Stimulated activated CD8-positive, alpha-beta memory T cell treated with anti-CD3 and anti-CD28 coated beads, Interleukin-12 subunit alpha, Interleukin-12 subunit beta, amount 100 ng/mL, for 24 hours (primary cell): ENCODE results near the gene NAA10.

ENCODE experiments used
- DNase-seq: peaks from one replicate; pipeline ENCODE4 v3.0.0-alpha.2; 2020; ENCODE audit errors: extremely low read depth

Gene NAA10

DNA sequence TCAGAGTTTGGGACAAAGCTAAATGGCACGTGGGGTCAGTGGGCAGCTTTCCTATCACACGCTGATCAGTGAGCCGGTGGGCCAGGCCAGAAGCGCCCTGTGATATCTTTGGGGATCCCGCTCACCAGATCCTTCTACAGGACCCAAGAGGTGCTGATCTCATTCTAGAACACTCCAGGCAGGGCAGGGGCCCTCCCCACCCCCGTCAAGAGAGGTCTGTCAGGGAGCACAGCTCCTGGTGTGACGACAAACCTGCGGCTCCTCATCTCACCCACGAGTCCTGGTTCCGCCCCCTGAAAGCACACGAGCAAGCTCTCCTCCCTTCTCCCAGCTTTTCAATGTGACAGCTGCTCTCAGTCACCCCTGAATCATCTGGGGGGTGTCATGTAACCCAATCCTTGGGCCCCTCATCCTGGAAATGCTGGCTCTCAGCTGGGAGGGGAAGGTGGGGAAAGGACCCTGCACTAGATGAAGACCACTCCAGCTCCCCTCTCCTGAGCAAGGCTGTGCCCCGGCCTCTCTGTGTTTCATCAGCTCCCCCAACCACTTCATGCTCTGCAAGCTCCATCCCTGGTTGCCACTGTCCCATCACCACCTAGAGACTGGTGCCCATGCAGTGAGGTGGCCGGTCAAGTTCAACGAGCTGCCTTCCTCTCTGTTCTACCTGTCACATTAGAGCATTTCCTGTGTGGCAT is 32.2 kb upstream of the NAA10 start:
- no peak for DNase-seq

DNA sequence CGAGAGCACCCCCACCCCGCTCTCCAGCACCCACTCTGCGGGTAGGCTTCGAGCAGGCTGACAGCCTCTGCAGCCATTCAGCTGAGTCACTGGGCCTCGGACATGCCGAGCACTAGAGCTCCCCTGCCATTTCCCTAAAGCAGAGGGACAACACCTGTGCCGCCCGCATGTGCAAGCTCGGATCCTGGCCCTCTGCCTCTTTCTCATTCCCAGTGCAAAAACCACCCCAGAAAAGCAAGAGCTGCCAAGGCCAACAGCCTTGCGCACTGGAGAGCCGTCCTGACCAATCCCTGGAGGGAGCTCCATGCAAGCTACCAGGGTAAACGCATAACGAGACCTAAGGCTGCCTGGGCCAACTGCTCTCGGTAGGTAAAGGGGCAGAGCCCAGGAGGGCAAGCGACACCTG is 31.4 kb upstream of the NAA10 start:
- DNase-seq: no peak

DNA sequence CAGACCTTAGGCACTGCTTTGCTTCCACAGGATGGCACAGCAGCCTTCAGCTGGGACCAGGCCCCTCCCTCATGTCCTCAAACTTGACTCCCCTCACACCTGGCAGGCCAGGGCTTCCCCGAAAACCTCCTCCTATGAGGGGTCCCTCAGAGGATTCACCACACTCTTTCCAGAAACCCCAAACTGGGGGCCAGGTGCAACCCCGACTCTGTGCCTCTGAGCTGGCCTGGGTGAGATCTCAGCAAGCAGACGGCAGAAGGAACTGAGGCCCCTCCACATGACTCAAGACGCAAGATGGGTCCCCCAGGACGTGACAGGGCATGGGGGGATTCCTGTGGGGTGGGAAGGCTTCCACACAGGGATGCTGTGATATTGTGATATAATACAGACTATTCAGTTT is 30.6 kb upstream of the NAA10 start:
- DNase-seq: no peak

DNA sequence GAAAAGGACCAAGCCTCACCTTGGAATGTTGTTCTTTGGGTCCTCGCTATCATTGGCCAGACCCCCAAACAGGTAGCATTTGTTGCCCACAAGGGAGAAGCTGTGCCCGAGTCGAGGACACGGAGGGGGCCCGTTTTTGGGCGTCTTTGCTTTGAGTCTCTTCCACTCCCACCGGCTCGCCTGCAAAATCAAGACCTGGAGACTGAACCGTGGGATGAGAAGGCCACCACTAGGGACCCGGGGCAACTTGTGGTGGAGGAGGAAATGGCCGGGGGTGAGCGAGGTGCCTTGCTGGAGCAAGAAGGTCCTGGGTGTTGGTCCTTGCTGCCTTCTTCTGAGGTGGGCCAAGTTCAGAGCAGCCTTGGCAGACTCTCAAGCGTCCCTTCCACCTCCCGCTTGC is 29.3 kb upstream of the NAA10 start:
- DNase-seq: no peak

DNA sequence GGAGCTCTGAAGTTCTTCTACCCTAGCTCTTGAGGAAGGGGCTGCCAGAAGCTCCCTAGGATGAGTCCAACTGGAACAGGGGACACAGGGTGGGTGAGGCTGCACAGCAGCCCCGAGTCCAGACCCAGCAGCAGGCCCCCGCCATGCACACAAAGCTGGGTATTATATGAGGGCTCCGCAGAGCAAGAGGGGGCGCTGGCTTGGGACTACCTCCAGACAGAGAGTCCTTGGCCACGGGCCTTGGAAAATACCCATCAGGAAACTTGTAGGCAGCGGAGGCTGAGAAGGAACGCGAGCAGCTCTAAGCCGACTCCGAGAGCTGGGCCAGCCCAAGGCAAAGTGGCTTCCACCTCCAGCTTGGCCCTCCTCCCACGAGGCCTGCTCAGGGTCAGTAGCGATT is 28.7 kb upstream of the NAA10 start:
- DNase-seq: no peak

DNA sequence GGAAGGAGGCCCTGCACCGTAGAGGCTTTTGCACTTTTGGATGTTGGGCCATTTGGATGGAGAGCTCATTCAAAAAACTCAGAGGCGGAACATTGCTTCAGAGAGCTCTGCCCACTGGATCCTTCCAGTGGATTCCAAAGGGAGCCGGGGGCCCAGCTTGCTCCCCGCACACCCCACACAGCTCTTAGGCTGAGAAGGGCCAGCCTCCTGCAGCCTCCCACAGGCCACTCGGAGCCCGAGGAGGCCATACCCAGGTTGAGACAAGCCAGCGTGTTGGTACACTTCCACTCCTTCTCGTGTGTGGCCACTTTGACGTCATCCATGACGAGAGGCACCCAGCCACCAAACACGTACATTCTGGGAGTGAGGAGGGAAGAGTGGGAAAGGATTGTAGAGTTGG is 26.5 kb upstream of the NAA10 start:
- DNase-seq: no peak

DNA sequence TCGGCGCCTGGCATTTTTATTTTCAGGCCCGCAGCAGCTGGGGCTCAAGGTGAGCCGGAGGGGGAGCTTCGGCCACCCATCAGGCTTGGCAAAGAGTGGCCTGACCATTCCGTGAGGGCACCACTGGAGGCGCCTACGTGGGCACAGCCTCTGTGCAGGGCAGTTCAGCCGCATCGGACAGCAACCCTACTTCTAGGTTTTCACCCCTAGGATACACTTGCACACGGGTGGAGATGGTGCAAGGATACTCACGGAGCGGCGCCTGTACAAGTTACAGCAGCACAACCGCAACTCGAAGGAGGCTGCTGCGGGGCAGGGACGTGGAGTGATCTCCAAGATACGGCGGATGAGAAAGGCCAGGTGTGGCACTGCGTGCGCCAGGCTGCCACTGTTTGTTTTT is 25.9 kb upstream of the NAA10 start:
- no peak for DNase-seq

DNA sequence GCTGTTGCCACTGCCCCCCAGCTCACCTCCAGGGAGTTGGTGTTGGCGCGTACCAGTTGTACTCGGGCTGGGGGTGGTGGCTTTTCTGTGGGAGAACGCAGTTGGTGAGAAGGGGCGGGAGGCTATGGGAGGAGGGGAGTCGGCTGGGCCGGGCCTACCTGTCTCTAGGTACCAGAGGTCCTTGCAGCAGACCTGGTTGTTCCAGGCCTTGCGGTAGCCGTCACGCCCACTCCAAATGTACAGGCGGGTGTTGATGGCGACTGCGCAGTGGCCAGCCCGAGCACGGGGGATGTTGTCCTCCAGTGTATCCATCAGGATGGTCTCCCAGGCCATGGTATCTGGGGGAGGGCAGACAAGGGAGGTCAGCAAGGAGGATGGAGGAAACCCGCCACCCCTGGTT is 25.2 kb upstream of the NAA10 start:
- DNase-seq: no peak

DNA sequence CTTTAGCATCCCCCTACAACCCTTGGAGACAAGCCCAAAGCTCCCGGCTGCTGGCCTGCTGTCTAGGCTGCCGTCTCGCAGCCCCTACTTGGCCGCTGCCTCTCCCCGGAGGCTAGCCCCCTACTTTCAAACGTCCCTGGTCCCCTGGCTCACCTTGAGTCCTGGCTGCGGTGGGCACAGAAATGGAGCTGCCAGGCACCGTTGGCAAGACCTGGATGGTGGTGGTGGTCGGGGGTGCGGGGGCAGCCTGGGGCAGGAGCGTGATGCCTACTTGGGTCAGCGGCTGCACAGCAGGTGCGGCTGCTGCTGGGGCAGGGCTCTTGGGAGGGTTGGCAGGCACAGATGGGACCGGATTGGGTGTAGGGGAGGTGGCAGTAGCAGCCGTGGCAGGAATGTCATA is 24.8 kb upstream of the NAA10 start:
- no peak for DNase-seq

DNA sequence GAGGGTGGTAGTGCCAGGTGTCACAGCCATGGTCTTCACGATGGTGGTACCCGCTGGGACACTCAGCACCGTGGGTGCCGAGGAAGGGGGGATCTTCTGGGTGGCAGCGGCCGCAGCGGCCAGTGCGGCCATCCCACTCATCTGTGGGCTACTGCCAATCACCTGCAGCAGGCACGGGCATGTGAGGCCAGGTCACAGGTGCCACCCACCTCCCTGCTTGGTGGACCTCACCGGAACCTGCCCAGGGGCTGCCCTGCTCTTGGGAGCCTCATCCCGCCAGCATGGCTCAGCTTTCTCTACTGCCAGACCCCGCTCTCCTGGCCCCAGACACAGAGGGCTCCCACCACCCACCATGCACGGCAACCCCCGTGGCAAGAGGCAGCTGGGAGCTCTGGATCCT is 23.8 kb upstream of the NAA10 start:
- no peak for DNase-seq

DNA sequence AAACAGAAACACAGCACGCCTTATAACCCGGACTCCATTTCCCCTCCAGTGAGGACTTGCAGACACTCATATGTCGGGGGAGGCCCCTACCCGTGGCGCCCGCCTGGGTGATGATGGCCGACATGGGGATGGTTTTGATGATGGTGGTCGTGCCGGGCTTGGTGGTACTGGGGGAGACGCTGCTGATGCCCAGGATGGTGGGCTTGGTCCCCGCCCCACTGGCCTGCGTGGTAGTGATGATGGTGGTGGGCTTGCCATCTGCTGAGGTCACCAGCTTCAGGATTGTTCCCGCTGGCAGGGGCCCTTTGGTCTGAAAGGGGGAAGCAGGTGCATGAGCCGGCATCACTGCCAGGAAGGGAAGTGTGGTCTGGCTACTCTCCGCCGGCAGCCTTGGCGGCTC is 22.4 kb upstream of the NAA10 start:
- DNase-seq: no peak

DNA sequence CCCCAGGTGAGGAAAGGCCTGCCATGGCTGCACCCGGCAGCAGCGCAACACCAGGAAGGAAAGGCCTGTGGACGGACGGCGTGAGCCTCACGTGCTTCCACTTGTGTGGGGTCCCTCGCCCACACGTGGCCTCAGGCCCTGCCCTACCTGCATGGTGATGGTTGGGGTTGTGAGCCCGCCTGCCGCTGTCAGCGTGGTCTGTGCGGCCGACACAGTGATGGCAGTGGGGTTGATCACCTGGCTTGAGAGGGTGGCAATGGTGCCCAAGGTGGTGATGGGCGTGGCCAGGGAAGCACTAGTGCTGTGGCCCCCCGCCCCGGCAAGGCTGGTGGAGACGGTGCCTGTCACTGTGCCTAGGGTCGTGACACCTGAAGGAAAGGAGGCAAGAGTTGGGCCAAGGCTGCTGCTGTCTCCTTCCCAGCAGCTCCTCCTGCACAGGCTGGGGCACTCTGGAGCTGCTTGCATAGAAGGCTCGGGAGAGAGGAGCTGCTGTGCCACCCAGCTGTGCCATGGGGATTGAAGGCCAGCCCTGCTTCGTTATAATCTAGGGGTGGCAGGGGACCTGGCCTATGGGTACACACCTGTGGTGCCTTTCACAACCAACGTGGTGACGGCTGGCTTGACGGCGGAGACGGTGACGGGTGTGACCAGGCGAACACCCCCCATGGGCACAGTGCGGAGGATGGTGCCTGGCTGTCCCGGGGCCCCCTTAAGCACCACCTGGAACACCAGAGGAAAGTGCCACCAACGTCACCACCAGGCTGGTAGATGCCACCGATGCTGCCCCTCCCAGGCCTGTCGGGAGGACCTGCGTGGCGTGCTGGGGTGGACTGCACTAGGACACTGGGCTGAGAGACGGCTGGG is 21.4 kb upstream of the NAA10 start:
- no peak for DNase-seq

DNA sequence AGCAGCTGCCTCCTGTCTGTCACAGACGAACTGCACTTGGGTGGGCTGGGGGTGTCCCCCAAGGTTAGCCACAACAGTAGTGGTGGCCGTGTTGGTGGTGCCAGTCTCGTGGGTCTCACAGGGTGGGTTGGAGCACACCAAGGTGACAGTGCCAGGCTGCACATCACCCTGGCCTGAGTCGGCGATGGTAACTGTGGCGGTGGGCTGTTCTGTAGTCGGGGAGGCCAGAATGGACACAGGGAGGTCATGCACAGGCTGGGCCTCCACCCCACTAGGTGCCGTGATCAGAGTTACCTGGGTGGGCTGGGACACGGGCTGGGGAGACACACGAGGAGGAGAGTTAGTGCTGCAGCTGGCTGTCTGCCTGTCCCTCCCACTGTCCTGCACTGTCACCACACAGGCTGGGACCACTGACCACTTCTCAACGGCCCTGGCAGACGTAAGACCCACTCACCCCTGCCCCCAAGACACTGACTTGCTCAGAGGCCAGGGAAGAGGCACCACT is 20.4 kb upstream of the NAA10 start:
- no peak for DNase-seq

DNA sequence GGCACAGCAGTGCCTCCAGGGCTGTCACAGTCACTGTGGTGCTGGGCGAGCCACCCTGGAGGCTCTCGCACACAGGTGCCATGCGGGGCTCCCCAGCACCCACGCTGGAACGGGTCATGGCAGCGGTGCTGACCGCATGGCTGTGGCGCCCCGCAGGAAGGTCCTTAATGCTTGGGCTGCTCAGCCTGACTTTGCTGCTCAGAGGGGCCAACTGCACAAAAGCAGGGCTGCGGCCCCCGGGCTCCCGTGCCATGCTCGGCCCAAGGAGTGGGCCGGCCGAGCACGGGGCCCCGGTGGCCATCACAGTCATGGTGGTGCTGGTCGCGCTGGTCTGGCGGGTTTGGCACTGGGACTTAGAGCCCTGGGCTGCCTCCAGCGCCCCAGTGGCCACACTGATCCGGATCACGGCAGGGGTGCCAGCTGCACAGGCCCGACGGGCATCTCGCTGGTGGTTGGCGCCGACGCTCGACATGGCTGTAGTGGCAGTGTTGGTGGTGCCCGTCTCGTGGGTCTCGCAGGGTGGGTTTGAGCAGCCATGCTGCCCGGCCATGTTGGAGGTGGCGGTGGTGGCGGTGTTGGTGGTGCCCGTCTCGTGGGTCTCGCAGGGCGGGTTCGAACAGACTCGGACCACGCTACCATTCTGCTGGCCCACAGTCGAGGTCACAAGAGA is 19.9 kb upstream of the NAA10 start:
- no peak for DNase-seq

DNA sequence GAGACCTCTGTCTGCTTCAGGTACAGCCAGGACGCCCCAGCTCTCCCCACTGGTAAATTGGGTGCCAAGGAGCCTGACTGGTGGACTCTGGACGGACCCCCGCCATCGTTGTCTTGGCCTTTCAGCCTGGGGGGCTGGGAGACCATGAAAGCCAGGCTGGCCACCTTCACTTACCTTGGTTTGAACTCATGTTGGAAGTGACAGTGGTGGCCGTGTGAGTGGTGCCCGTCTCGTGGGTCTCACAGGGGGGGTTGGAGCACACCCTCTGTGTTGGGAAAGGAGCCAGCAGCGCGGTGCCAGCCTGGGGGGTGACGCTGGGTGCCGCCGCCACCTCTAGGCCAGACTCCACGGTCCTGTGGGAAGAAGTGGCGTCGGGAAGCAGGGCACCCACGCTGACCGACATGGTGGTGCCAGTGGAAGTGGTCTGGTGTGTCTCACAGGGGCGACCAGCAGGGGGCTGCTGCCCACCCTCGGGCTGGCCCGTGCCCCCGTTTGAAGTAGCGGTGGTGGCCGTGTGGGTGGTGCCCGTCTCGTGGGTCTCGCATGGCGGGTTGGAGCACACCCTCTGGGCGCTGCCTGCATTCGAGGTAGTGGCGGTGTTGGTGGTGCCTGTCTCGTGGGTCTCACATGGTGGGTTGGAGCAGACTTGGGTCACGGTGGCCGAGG is 19.2 kb upstream of the NAA10 start:
- no peak for DNase-seq

DNA sequence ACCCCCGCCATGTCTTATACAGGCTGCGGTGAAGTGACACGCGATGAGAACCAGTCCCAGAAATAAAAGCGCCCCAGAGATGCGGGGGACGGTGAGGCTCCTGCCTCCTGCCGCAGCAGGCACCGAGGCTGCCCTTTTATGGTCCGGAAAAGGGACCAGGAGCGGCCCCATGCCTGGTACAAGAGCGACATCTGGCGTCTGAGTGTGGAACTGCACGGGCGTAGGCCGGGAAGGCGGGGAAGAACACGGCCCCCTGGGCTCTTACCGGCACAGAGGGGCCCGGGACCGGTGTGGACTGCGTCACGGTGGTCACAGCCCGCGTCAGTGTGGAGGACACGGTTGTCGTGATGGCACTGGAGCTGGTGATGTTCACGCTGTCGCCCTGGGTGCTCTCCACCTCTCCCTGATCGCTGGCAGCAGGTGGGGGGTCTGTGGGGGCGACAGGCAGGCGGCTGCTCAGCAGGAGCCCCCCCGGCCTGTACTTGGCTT is 18.5 kb upstream of the NAA10 start:
- DNase-seq: no peak

DNA sequence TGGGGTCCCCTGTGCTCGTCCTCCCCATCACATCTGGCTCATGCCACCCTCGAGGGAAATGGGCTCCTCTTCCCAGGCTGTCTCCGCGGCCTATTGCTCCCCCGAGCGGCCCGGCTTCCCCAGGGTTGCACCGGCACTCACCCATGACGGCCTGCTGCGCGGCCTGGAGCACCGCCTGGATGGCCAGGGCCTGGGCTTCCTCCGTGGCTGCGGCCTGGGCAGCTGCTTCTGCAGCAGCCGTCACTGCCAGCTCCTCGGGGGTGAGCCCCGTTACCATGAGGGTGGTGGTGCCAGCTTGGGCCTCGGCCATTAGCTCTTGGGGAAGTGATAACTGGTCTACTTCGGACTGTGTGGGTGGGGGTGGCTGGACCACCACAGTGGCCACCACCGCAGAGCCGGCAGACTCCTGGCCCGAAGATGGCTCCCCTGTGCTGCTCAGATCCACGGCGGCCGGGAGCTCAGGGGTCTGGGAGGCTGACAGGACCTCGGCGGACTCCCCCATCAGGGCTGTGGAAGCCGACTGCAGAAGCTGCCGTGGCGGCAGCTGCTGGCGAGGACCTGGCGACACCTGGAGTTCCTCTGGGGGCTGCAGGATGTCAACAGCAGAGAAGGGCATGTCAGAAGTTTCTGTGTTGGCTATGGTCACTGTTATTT is 17.7 kb upstream of the NAA10 start:
- DNase-seq: no peak

DNA sequence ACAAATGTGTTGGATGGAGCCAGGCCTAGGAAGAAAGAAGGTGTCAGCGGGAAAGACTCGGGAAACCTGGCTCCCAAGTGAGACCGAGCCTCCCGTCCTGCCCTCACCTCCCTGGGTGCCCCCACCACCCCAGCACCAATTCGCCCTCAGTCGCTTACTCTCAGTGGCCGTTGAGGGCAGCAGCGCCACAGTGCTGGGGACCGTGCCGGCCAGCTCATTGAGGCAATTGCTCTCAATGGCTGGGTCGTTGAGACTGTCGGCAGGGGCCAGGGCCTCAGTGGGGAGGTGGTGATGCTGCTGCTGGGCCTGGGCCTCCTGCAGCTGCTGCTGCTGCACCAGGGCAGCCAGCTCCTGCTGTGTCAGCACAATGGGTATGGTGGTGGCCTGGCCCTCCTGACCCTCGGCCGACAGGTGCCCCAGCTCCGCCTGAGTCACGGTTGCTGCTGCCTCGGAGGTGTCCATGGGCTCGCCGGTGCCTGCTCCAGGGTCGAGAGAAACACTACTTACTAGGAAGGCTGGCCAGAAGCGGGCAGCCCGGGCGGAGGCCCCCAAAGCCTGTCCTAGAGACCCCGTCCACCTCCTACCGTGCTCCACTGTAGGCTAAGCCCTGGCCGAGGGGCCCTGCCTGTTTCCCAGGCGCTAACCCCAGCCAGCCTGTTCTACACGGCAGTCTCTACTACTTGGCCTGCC is 17.0 kb upstream of the NAA10 start:
- DNase-seq: no peak

DNA sequence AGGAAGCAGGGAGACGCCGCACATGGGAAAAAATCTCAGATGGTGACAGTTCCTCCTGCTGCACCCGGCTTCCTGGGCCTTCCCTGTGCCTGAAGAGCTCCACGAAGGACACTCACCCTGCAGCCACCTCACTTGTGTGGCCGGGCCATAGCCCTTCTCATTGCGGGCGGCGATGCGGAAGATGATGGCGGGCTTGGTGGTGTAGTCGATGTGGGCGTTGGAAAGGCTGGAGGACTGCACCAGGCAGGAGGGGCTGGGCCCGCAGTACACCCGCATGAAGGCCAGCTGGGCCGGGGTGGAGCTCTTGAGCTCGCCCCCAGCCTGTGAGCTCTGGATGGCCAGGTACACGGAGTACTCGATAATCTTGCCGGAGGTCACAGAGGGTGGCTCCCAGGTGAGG is 15.3 kb upstream of the NAA10 start:
- no peak for DNase-seq

DNA sequence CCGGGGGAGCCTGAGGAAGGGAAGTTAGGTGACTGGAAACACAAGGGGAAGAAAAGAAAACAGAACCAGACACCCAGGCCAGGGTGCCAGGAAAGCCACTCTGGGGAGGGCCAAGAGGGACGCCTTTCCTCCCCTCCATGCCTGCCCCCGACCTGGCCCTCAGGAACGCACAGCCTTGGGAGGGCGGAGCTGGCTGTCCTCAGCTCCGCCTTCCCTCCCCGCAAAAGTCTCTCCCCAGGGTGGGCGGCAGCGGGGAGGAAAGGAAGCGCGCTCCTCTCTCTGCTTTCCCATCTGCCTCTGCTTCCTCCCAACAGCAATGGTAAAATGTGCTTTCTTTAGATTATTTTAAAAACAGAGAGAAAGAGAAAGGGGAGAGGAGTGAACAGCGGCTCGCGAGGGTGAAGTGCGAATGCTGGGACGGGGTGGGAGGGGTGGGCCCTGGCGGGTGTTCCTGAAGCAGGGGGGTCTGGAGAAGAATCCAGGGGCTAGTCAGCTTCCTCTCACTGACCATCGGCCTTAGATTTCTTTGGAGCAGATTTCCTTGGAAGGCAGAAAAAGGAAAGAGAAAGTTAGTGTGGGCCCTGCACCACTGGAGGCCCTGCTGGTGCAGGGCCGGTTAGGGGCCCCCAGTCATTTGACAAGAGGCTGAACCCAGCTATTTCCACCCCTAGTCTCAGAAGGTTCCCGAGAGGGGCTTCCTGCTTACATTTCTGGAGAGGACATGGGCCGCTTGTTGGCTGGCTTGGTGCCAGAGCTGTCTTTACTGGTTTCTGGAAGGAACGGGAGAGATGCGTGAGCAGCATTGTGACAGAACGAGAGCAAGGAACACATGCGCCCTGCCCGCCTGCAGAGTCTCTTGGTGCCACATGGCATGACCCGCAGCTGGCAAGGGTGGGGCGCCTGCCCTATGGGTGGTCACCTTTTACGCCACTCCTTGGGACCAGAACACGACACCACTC is 14.3 kb upstream of the NAA10 start:
- DNase-seq: no peak
